ENCODE data around the gene TCF12.

The TCF12 gene

DNA sequence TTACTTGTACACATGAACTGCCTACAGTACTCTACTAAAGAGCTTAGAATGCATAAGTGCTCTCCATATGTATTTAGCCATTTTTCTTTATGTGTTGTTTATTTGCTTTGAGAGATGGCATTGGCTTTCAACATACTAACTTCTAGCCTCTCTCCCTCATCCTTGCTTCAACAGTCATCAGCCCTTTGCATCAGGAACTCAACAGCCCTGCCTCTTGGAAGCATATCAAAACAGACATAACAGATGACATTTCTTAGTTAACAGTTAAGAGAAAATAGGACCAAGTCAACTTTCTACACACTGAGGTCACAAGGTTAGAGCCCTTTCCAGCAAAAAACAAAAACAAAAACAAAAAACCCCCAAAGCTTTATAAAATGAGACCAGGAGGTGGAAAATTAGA is 145.6 kb downstream of the TCF12 start:
- Histone ChIP-seq H3K4me3 (ENCODE audit: insufficient read length, low read depth) (no peak overlapping the region), H3K36me3 (ENCODE audit: insufficient read depth, insufficient read length, low read length) (peaks cover 3% of the 10 kb centered on the region), H3K4me1 (ENCODE audit: insufficient read depth, insufficient read length) (no peaks in the 10 kb centered on the region), H3K9me3 (ENCODE audit: insufficient read depth, low read length) (no peaks in the 10 kb centered on the region), H3K27me3 (ENCODE audit: insufficient read depth, insufficient read length) (no peaks in the 10 kb centered on the region), H3K9ac (ENCODE audit: insufficient read length, low read depth) (no peak overlapping the region)
- DNase-seq (ENCODE audit: low read depth, low spot score) = no peak
- TF ChIP-seq SUZ12 (IDR thresholded peaks at IDR 0.05; ENCODE audit: extremely low read depth, insufficient read depth, insufficient read length) = no peak
- no peak for TF ChIP-seq YY1 (IDR thresholded peaks at IDR 0.05; ENCODE audit: insufficient read depth, insufficient read length)
- no peak for TF ChIP-seq ZNF274 (IDR thresholded peaks at IDR 0.05; ENCODE audit: low read depth, low read length)

DNA sequence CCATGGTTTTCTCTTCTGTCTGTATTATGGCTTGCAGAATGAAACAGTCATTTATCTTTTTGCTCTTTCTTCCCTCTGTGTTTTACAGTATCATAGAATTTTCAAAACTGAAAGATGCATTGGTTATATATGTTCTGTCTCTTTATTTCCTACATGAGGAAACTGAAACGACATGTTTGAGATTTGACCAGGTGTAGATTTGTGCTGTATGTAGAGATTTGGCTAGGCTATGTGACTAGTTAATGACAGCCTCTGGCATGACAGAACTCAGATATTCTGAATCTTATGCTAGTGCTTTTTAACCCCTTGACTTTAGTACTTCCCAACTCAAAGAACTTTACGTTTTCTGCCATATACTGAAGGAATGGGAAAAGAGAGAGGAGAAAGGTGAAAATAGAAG is 151.0 kb downstream of the TCF12 start:
- H3K4me3 ChIP-seq (ENCODE audit: insufficient read length, low read depth) = no peak overlapping the region
- H3K9ac ChIP-seq (ENCODE audit: insufficient read length, low read depth) = no peak overlapping the region
- TF ChIP-seq SUZ12 (IDR thresholded peaks at IDR 0.05; ENCODE audit: extremely low read depth, insufficient read depth, insufficient read length) (no peak), YY1 (IDR thresholded peaks at IDR 0.05; ENCODE audit: insufficient read depth, insufficient read length) (no peak), ZNF274 (IDR thresholded peaks at IDR 0.05; ENCODE audit: low read depth, low read length) (no peak)
- no peak for DNase-seq (ENCODE audit: low read depth, low spot score)
- no peaks in the 10 kb centered on the region for H3K27me3 ChIP-seq (ENCODE audit: insufficient read depth, insufficient read length)
- peaks cover 2% of the 10 kb centered on the region for H3K36me3 ChIP-seq (ENCODE audit: insufficient read depth, insufficient read length, low read length)
- no peaks in the 10 kb centered on the region for H3K9me3 ChIP-seq (ENCODE audit: insufficient read depth, low read length)
- H3K4me1 ChIP-seq (ENCODE audit: insufficient read depth, insufficient read length) = no peaks in the 10 kb centered on the region

DNA sequence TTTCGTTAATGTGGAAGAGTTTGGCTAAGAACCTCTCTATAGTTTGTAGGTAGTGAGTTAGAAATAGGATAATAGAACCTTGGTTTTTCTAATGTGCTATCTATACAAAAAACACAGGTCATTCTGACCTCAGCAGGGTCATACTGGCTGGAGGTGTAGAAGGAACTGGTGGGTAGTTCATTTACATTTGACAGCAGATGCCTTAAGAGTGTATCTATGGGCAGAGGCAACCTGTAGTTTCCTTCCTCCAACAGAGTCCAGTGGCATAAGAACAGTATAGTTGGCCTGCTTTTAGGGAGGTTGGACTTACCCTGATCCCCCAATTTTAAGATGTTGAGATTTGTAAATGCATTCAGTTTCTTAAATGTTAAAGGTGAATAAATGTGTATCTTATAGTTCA is 152.2 kb downstream of the TCF12 start:
- Histone ChIP-seq H3K4me1 (ENCODE audit: insufficient read depth, insufficient read length) (no peaks in the 10 kb centered on the region), H3K9ac (ENCODE audit: insufficient read length, low read depth) (no peak overlapping the region), H3K36me3 (ENCODE audit: insufficient read depth, insufficient read length, low read length) (no peaks in the 10 kb centered on the region), H3K4me3 (ENCODE audit: insufficient read length, low read depth) (no peak overlapping the region), H3K9me3 (ENCODE audit: insufficient read depth, low read length) (no peaks in the 10 kb centered on the region), H3K27me3 (ENCODE audit: insufficient read depth, insufficient read length) (no peaks in the 10 kb centered on the region)
- DNase-seq (ENCODE audit: low read depth, low spot score) = no peak
- TF ChIP-seq ZNF274 (IDR thresholded peaks at IDR 0.05; ENCODE audit: low read depth, low read length) (no peak), YY1 (IDR thresholded peaks at IDR 0.05; ENCODE audit: insufficient read depth, insufficient read length) (no peak), SUZ12 (IDR thresholded peaks at IDR 0.05; ENCODE audit: extremely low read depth, insufficient read depth, insufficient read length) (no peak)

DNA sequence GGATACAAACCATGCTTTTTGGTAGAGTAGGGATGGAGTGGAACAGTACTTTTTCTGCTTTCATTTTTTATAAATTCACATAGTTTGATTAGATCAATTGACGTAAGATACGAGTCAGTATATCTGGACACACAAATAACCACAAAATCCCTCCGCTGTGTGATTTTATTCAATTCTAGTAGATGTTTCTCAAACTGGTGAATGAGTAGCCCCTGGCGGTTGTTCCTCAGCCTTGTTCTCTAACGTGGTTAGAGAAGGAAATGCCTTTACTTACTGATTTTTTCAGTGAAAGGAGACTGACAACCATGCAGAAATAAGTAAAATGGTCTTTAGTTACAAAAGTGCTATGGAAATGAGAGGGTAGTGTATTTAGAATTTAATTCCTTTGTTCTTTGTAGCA is 161.0 kb downstream of the TCF12 start:
- H3K27me3 ChIP-seq (ENCODE audit: insufficient read depth, insufficient read length) = no peaks in the 10 kb centered on the region
- H3K4me3 ChIP-seq (ENCODE audit: insufficient read length, low read depth) = no peak overlapping the region
- H3K9me3 ChIP-seq (ENCODE audit: insufficient read depth, low read length) = no peaks in the 10 kb centered on the region
- TF ChIP-seq ZNF274 (IDR thresholded peaks at IDR 0.05; ENCODE audit: low read depth, low read length) (no peak), SUZ12 (IDR thresholded peaks at IDR 0.05; ENCODE audit: extremely low read depth, insufficient read depth, insufficient read length) (no peak), YY1 (IDR thresholded peaks at IDR 0.05; ENCODE audit: insufficient read depth, insufficient read length) (no peak)
- H3K36me3 ChIP-seq (ENCODE audit: insufficient read depth, insufficient read length, low read length) = no peaks in the 10 kb centered on the region
- DNase-seq (ENCODE audit: low read depth, low spot score) = no peak
- no peaks in the 10 kb centered on the region for H3K4me1 ChIP-seq (ENCODE audit: insufficient read depth, insufficient read length)
- no peak overlapping the region for H3K9ac ChIP-seq (ENCODE audit: insufficient read length, low read depth)

GRCh38 chr15:57079931-57080620 is 161.6 kb downstream of the TCF12 start:
- H3K27me3 ChIP-seq (ENCODE audit: insufficient read depth, insufficient read length) = no peaks in the 10 kb centered on the region
- no peak overlapping the region for H3K4me3 ChIP-seq (ENCODE audit: insufficient read length, low read depth)
- no peaks in the 10 kb centered on the region for H3K4me1 ChIP-seq (ENCODE audit: insufficient read depth, insufficient read length)
- H3K36me3 ChIP-seq (ENCODE audit: insufficient read depth, insufficient read length, low read length) = no peaks in the 10 kb centered on the region
- TF ChIP-seq ZNF274 (IDR thresholded peaks at IDR 0.05; ENCODE audit: low read depth, low read length) = no peak
- TF ChIP-seq SUZ12 (IDR thresholded peaks at IDR 0.05; ENCODE audit: extremely low read depth, insufficient read depth, insufficient read length) = no peak
- no peak for TF ChIP-seq YY1 (IDR thresholded peaks at IDR 0.05; ENCODE audit: insufficient read depth, insufficient read length)
- no peaks in the 10 kb centered on the region for H3K9me3 ChIP-seq (ENCODE audit: insufficient read depth, low read length)
- peak; percentile 9 for DNase-seq (ENCODE audit: low read depth, low spot score)
- no peak overlapping the region for H3K9ac ChIP-seq (ENCODE audit: insufficient read length, low read depth)

DNA sequence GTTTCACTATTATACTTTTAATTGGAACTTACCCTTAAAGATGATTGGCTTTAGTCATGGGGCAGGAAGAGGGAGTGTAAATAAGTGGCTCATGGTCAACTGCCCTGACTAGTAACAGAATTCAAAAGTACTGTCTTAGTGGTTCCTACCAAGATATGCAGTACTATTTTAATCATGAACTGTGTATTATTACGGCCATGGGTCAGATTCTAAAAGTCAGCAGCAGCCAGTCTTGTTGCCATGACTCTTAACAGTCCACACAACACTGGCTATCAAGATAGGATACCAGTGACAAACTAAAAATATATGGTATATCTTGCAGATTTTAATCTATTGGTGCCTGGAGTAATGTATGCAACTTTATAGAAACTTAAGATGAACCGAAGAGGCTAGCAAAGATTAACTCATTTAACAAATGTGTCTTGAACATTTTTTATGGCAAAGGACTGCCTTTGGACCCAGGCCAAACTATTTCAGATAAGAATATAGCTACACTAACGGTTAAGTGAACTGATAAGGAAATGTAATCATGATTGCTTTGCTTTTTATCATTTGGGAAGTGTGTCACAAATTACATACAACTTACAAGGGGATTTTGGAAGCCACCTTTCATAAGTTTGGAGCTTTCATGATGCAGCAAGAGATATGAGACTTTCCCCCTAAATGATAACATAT is 163.7 kb downstream of the TCF12 start:
- no peak for DNase-seq (ENCODE audit: low read depth, low spot score)
- no peaks in the 10 kb centered on the region for H3K36me3 ChIP-seq (ENCODE audit: insufficient read depth, insufficient read length, low read length)
- H3K4me3 ChIP-seq (ENCODE audit: insufficient read length, low read depth) = no peak overlapping the region
- no peak overlapping the region for H3K9ac ChIP-seq (ENCODE audit: insufficient read length, low read depth)
- no peak for TF ChIP-seq SUZ12 (IDR thresholded peaks at IDR 0.05; ENCODE audit: extremely low read depth, insufficient read depth, insufficient read length)
- TF ChIP-seq YY1 (IDR thresholded peaks at IDR 0.05; ENCODE audit: insufficient read depth, insufficient read length) = no peak
- no peak for TF ChIP-seq ZNF274 (IDR thresholded peaks at IDR 0.05; ENCODE audit: low read depth, low read length)
- H3K27me3 ChIP-seq (ENCODE audit: insufficient read depth, insufficient read length) = no peaks in the 10 kb centered on the region
- H3K4me1 ChIP-seq (ENCODE audit: insufficient read depth, insufficient read length) = no peaks in the 10 kb centered on the region
- no peaks in the 10 kb centered on the region for H3K9me3 ChIP-seq (ENCODE audit: insufficient read depth, low read length)

DNA sequence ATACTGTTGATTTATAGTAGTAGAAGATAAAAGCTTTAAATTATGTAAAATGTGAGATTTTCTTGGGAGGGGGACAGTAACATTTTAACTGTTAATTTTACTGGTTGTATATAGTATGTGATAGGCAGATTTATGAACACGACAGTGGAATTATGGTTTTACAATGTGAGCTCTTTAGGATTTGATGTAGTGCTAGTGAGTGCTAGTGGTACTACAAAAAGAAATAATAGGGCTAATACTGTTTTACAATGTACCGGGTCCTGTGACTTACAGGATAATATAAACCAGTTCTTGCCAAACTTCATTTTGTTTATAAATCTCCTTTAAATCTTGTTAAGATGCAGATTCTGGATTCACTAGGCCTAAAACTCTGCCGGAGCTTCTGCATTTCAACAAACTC is 165.7 kb downstream of the TCF12 start:
- no peaks in the 10 kb centered on the region for H3K4me1 ChIP-seq (ENCODE audit: insufficient read depth, insufficient read length)
- no peak overlapping the region for H3K9ac ChIP-seq (ENCODE audit: insufficient read length, low read depth)
- H3K4me3 ChIP-seq (ENCODE audit: insufficient read length, low read depth) = no peak overlapping the region
- no peak for DNase-seq (ENCODE audit: low read depth, low spot score)
- no peaks in the 10 kb centered on the region for H3K36me3 ChIP-seq (ENCODE audit: insufficient read depth, insufficient read length, low read length)
- TF ChIP-seq YY1 (IDR thresholded peaks at IDR 0.05; ENCODE audit: insufficient read depth, insufficient read length) = no peak
- no peaks in the 10 kb centered on the region for H3K27me3 ChIP-seq (ENCODE audit: insufficient read depth, insufficient read length)
- H3K9me3 ChIP-seq (ENCODE audit: insufficient read depth, low read length) = no peaks in the 10 kb centered on the region
